ENCODE data around the gene ACBD3.
A peak's percentile ranks its signal among the peaks of the same experiment; 100 is the strongest.

The ACBD3 gene

GRCh38 chr1:226134170-226135058 lies 52.1 kb downstream of the ACBD3 start:
- no peak for DNase-seq (ENCODE audit: low read depth)

- no peak for DNase-seq (ENCODE audit: low read depth)
These were observed 52.9 kb downstream of the ACBD3 start for GRCh38 chr1:226133504-226134123.

GRCh38 chr1:226132728-226133503 lies 53.6 kb downstream of the ACBD3 start:
- DNase-seq (ENCODE audit: low read depth): no peak

GRCh38 chr1:226131639-226132038 lies 54.9 kb downstream of the ACBD3 start:
- no peak for DNase-seq (ENCODE audit: low read depth)

GRCh38 chr1:226129230-226129629 lies 57.3 kb downstream of the ACBD3 start:
- no peak for DNase-seq (ENCODE audit: low read depth)

GRCh38 chr1:226128487-226129075 lies 58.0 kb downstream of the ACBD3 start:
- no peak for DNase-seq (ENCODE audit: low read depth)

- DNase-seq (ENCODE audit: low read depth): no peak
These were observed 59.5 kb downstream of the ACBD3 start for GRCh38 chr1:226126824-226127569.

GRCh38 chr1:226125831-226126230 lies 60.7 kb downstream of the ACBD3 start:
- no peak for DNase-seq (ENCODE audit: low read depth)

- peak; percentile 83 for DNase-seq (ENCODE audit: low read depth)
These were observed 61.4 kb downstream of the ACBD3 start for GRCh38 chr1:226125097-226125630.

- no peak for DNase-seq (ENCODE audit: low read depth)
These were observed 62.7 kb downstream of the ACBD3 start for GRCh38 chr1:226123591-226124471.

- DNase-seq (ENCODE audit: low read depth): no peak
These were observed 63.4 kb downstream of the ACBD3 start for GRCh38 chr1:226123212-226123560.

GRCh38 chr1:226121587-226122400 lies 64.7 kb downstream of the ACBD3 start:
- peak; percentile 40 for DNase-seq (ENCODE audit: low read depth)

GRCh38 chr1:226121049-226121586 lies 65.4 kb downstream of the ACBD3 start:
- DNase-seq (ENCODE audit: low read depth): no peak

- no peak for DNase-seq (ENCODE audit: low read depth)
These were observed 66.1 kb downstream of the ACBD3 start for GRCh38 chr1:226120398-226120797.

- DNase-seq (ENCODE audit: low read depth): no peak
These were observed 67.4 kb downstream of the ACBD3 start for GRCh38 chr1:226119169-226119568.

- DNase-seq (ENCODE audit: low read depth): no peak
These were observed 68.2 kb downstream of the ACBD3 start for GRCh38 chr1:226118357-226118756.

- no peak for DNase-seq (ENCODE audit: low read depth)
These were observed 69.2 kb downstream of the ACBD3 start for GRCh38 chr1:226117330-226117729.

GRCh38 chr1:226116673-226117072 lies 69.9 kb downstream of the ACBD3 start:
- DNase-seq (ENCODE audit: low read depth): no peak

GRCh38 chr1:226112626-226113025 lies 73.9 kb downstream of the ACBD3 start:
- DNase-seq (ENCODE audit: low read depth): no peak

Measured in stimulated activated CD8-positive, alpha-beta memory T cell treated with anti-CD3 and anti-CD28 coated beads, Interleukin-15, amount 100 ng/mL, for 1 hour (primary cell).